Activated T-helper 1 cell treated with anti-CD3 and anti-CD28 coated beads, Interleukin-12 subunit alpha, Interleukin-12 subunit beta, Interleukin-2, Interleukin-4 antibody, amounts not matched to agents 30 ng/mL and 10 ng/mL and 1 ng/mL, durations not matched to agents 14 hours and 24 hours and 36 hours (primary cell): ENCODE results near the gene EDN1. TPM values are rescaled to one million over a fixed set of nuclear protein-coding genes. Genes with fewer than 3 reads are reported as not detected.
"Not testable (repeated sequence)": the region's sequence is repeated elsewhere in the genome, so short reads cannot be mapped to it uniquely, and the experiment has no call there.

Experiments
- DNase-seq: peaks from one replicate; pipeline ENCODE4 v3.0.0; 2021; ENCODE audit warnings: low spot score
- H3K27ac Mint-ChIP-seq: one replicate; pipeline ENCODE4 v1.8.0; 2021; ENCODE audit warnings: mild to moderate bottlenecking, mixed read lengths
- H3K27me3 Mint-ChIP-seq: one replicate; pipeline ENCODE4 v1.8.0; 2022; ENCODE audit warnings: mild to moderate bottlenecking, moderate library complexity, mixed read lengths; ENCODE audit not compliant: insufficient read depth
- H3K36me3 Mint-ChIP-seq: one replicate; pipeline ENCODE4 v1.8.0; 2021; ENCODE audit warnings: low read depth, mixed read lengths
- H3K4me1 Mint-ChIP-seq: one replicate; pipeline ENCODE4 v1.8.0; 2021; ENCODE audit warnings: low read depth, mixed read lengths
- H3K4me3 Mint-ChIP-seq: one replicate; pipeline ENCODE4 v1.8.0; 2021; ENCODE audit warnings: mild to moderate bottlenecking, moderate library complexity, mixed read lengths
- H3K9me3 Mint-ChIP-seq: one replicate; pipeline ENCODE4 v1.8.0; 2021; ENCODE audit warnings: mixed read lengths
- intact Hi-C: fragments of 100-400 bp; cut with micrococcal nuclease; formaldehyde crosslinking; loops from one replicate; pipeline ENCODE4 v1.15.1; 2024
- total RNA-seq: library from RNA; stranded (reverse); gene quantifications from 2 replicates; pipeline ENCODE4 v1.2.3, GENCODE V29; 2022

Gene EDN1
- total RNA-seq, 1 donor from 2014 or later, result 0.36 TPM

DNA sequence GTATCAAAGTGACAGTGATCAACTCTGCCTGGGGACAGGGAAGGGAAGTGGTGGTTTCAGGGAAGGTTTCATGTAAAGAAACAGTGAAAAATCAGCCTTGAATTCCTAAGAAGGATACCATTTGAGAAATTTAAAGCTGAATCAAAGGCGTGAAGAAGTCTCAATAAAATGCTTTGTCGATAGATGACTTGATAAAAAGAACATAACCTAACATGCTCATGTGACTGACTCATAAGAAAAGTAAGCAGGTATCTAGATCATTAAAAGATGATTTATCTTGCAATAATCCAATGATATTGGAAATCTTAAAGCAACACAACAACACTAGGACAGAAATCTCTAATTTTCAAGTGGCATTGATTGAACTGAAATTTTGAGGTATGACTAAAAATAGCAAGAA, 14.3 kb downstream of the EDN1 start:
- Mint-ChIP-seq H3K27me3 (peaks cover 18% of the 10 kb centered on the region), H3K9me3 (no peaks in the 10 kb centered on the region), H3K36me3 (no peaks in the 10 kb centered on the region), H3K27ac (no peak overlapping the region), H3K4me3 (no peak overlapping the region), H3K4me1 (no peaks in the 10 kb centered on the region)
- intact Hi-C loops, result no loop called here
- no peak for DNase-seq

DNA sequence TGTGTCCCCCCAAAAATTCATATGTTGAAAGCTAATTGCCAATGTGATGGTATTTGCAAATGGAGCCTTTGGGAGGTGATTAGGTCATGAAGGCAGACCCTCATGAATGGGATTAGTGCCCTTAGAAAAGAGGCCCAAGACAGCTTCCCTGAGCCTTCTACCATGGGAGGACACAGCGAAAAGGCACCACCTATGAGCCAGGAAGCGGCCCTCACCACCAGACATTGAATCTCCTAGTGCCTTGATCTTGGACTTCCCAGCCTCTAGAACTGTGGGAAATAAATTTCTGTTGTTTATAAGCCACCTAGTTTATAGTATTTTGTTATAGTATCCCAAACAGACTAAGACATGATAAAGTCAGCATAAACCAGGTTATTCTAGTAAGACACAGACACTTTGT, 18.9 kb downstream of the EDN1 start:
- intact Hi-C loops, result no loop called here
- Mint-ChIP-seq H3K4me3 (no peak overlapping the region), H3K9me3 (no peaks in the 10 kb centered on the region), H3K27me3 (peaks cover 13% of the 10 kb centered on the region), H3K27ac (no peak overlapping the region), H3K4me1 (no peaks in the 10 kb centered on the region), H3K36me3 (no peaks in the 10 kb centered on the region)
- no peak for DNase-seq

- no peak overlapping the region for H3K4me3 Mint-ChIP-seq
Measured at GRCh38 chr6:12311106-12311505, 20.9 kb downstream of the EDN1 start.

GRCh38 chr6:12312736-12313135, 22.6 kb downstream of the EDN1 start:
- no peaks in the 10 kb centered on the region for H3K4me1 Mint-ChIP-seq
- intact Hi-C loops, result no loop called here
- H3K27ac Mint-ChIP-seq, result no peak overlapping the region
- no peaks in the 10 kb centered on the region for H3K36me3 Mint-ChIP-seq
- H3K9me3 Mint-ChIP-seq, result no peaks in the 10 kb centered on the region
- H3K27me3 Mint-ChIP-seq, result peaks cover 5% of the 10 kb centered on the region
- no peak overlapping the region for H3K4me3 Mint-ChIP-seq
- no peak for DNase-seq

More at GRCh38 chr6:12311106-12311505, 20.9 kb downstream of the EDN1 start:
- Mint-ChIP-seq H3K9me3 (no peaks in the 10 kb centered on the region), H3K36me3 (no peaks in the 10 kb centered on the region), H3K27ac (no peak overlapping the region), H3K4me1 (no peaks in the 10 kb centered on the region), H3K27me3 (peaks cover 4% of the 10 kb centered on the region)
- intact Hi-C loops, result no loop called here
- no peak for DNase-seq

DNA sequence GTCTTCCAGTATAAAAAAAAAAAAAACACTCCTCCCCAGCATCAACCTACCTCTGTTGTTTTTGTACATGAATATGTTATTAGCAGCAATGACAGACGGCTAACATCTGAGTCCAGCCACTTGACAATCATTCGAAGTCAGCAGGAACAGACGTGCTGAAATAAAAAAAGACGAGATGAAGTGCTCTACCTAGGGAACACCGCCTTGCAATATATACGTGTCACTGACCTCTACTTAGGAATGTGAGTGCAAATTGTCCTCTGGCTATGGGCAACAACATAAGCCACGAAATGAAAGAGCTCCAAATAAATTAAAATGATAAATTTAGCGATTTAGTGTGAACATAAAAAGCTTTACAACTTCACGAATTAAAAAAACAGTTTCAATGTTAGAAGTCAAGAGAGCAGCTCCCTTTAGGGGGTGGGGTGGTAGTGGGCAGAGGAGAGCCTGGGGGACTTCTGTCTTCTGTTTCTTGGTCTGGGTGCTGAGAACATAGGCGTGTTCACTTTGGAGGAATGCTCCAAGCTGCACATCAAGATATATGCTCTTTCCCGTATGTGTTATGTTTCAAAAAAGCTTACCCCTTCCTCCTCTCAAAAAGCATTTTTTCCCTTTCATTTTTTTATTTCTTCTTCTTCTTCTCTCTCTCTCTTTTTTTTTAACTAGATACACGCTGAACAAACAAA, 23.3 kb downstream of the EDN1 start:
- intact Hi-C loops, result no loop called here

DNA sequence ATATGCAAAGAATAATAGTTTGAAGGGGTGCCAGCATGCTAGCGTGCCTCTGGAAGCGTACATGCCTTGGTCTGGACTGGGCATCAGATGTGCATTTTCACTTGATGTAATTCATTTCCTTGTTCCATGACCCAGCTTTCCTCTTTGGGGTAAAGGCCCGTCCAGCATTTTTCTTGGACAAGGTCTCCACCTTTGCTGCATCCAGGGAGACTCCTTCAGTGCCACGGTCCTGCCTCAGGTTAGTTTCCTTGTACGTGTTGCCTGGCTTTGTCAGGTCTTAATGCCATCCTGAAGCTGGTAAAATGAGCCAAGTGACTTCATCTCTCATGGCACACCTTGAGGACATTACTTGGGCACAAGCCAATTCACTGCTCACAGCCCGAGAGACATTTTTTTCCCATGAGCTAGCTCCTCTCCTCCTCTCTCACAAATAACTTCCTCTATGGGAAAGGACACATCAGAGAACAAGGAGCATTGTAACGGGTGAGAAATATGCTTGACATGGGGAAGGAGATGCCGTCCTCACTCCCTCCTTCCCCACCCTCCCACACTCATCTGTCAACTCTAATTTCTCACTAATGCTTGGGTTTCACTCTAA, 23.9 kb downstream of the EDN1 start:
- Mint-ChIP-seq H3K4me1 (no peaks in the 10 kb centered on the region), H3K4me3 (no peak overlapping the region), H3K36me3 (no peaks in the 10 kb centered on the region), H3K27ac (no peak overlapping the region), H3K9me3 (peaks cover 6% of the 10 kb centered on the region), H3K27me3 (peaks cover 4% of the 10 kb centered on the region)
- intact Hi-C loops, result no loop called here
- DNase-seq, result no peak

More for the DNA sequence above, 23.3 kb downstream of the EDN1 start:
- no peak for DNase-seq
- Mint-ChIP-seq H3K27me3 (peaks cover 4% of the 10 kb centered on the region), H3K9me3 (peaks cover 2% of the 10 kb centered on the region), H3K36me3 (no peaks in the 10 kb centered on the region), H3K4me3 (no peak overlapping the region), H3K4me1 (no peaks in the 10 kb centered on the region), H3K27ac (no peak overlapping the region)

DNA sequence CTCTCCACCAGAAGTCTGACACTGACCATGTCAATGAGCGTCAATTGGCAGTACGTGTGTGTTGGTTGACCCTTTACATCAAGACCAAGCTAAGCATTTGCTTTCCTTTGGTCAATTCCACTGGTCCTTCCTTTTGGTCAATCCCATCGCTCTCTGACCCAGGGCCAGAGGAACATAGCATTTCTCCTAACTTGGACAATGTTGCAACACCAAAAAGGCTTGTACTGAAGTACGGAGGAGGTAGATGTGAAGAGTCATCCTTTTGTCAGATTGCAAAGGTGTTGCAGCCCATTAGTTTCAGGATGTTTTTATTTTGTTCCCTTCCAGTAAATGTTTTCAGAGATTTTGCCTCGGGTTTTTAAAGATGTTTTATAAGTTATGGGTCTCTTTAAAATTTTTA, 24.6 kb downstream of the EDN1 start:
- Mint-ChIP-seq H3K27ac (no peak overlapping the region), H3K36me3 (no peaks in the 10 kb centered on the region), H3K9me3 (peaks cover 6% of the 10 kb centered on the region), H3K27me3 (peaks cover 4% of the 10 kb centered on the region), H3K4me1 (no peaks in the 10 kb centered on the region), H3K4me3 (no peak overlapping the region)
- no peak for DNase-seq
- intact Hi-C loops, result no loop called here

- no peak overlapping the region for H3K27ac Mint-ChIP-seq
- intact Hi-C loops, result no loop called here
- H3K4me3 Mint-ChIP-seq, result no peak overlapping the region
- peaks cover 6% of the 10 kb centered on the region for H3K9me3 Mint-ChIP-seq
- no peaks in the 10 kb centered on the region for H3K4me1 Mint-ChIP-seq
- no peaks in the 10 kb centered on the region for H3K36me3 Mint-ChIP-seq
- DNase-seq, result no peak
- peaks cover 4% of the 10 kb centered on the region for H3K27me3 Mint-ChIP-seq
Measured at GRCh38 chr6:12315292-12316081, 25.3 kb downstream of the EDN1 start.

DNA sequence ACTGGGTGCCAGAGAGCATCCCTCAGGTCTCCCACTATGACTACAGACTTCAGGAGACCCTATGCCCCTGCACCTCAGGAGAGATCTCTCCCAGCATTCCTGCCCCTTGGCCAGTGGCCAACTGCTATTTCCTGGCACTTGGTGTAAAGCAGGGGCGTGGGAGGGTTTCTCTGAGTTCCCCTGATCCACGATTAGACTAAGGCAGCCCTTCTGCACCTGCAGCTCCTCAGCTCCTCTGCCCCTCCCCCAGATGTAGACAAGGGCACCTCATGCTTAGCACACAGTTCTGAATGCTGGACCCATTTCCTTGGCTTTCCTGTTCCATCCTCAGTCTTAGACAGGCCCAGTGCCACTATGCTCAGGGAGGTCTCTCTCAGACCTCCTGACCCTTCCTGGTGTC, 28.6 kb downstream of the EDN1 start:
- Mint-ChIP-seq H3K36me3 (no peaks in the 10 kb centered on the region), H3K4me1 (no peaks in the 10 kb centered on the region), H3K9me3 (peaks cover 6% of the 10 kb centered on the region), H3K27ac (no peak overlapping the region), H3K27me3 (peaks cover 2% of the 10 kb centered on the region), H3K4me3 (no peak overlapping the region)
- intact Hi-C loops, result no loop called here
- DNase-seq, result no peak

GRCh38 chr6:12320074-12320473, 29.9 kb downstream of the EDN1 start:
- H3K27me3 Mint-ChIP-seq, H3K4me3 Mint-ChIP-seq, H3K27ac Mint-ChIP-seq, H3K4me1 Mint-ChIP-seq, H3K9me3 Mint-ChIP-seq, intact Hi-C loops, H3K36me3 Mint-ChIP-seq, DNase-seq: not testable (repeated sequence)

DNA sequence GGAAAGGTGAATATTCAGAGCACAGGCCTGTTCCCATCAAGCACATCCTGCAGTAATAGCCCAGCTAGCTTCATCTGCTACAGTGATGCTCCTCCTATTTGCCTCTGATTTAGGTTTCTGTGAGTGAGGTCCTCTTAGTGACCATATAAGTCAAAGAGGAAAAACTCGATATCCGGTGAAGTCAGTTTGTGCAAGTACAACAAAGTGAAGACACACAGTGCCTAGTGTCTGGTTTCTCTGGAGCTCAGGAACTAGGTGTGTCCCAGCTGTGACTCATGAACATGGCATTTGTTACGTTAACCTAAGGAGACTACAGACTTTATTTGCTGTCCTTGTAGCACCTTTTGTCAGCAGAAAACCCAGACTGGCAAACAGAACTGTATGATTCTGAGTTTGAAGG, 33.9 kb downstream of the EDN1 start:
- Mint-ChIP-seq H3K27ac (no peak overlapping the region), H3K36me3 (no peaks in the 10 kb centered on the region), H3K9me3 (no peaks in the 10 kb centered on the region), H3K27me3 (peaks cover 2% of the 10 kb centered on the region), H3K4me3 (no peak overlapping the region), H3K4me1 (no peaks in the 10 kb centered on the region)
- no peak for DNase-seq
- intact Hi-C loops, result no loop called here

DNA sequence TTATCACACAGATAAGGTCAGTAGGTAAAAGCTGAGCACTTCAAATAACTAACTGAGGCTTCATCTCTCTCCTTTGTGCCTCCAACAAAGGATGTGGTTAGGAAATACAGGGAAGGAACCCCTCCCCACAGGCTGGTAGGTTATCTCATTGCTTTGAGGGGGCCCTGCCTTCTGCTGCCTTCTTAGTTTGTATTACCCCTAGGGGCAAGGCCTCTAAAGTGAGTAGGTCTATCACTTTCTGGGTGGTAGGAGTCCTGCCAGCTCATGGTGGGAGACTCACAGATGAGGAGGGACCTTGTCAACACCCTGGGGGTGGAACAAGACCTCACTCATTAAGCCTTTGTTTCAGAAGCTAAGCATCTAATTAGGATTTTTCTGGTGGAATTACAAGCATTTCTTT, 34.6 kb downstream of the EDN1 start:
- intact Hi-C loops, result no loop called here
- H3K36me3 Mint-ChIP-seq, result no peaks in the 10 kb centered on the region
- no peak for DNase-seq
- H3K27me3 Mint-ChIP-seq, result peaks cover 2% of the 10 kb centered on the region
- no peaks in the 10 kb centered on the region for H3K4me1 Mint-ChIP-seq
- no peak overlapping the region for H3K27ac Mint-ChIP-seq
- H3K4me3 Mint-ChIP-seq, result no peak overlapping the region
- H3K9me3 Mint-ChIP-seq, result no peaks in the 10 kb centered on the region

- H3K27me3 Mint-ChIP-seq, result peaks cover 2% of the 10 kb centered on the region
- intact Hi-C loops, result no loop called here
- no peaks in the 10 kb centered on the region for H3K36me3 Mint-ChIP-seq
- no peaks in the 10 kb centered on the region for H3K9me3 Mint-ChIP-seq
- H3K4me1 Mint-ChIP-seq, result no peaks in the 10 kb centered on the region
- H3K4me3 Mint-ChIP-seq, result no peak overlapping the region
- no peak for DNase-seq
- H3K27ac Mint-ChIP-seq, result no peak overlapping the region
Measured at GRCh38 chr6:12325872-12326271, 35.7 kb downstream of the EDN1 start.
